ENCODE measurements around the gene NT5C3B.

- no peak for TF ChIP-seq CTCF (IDR thresholded peaks at IDR 0.05)
- TF ChIP-seq POLR2A (IDR thresholded peaks at IDR 0.05): no peak
- TF ChIP-seq POLR2AphosphoS5 (IDR thresholded peaks at IDR 0.05): no peak
These were observed 39.7 kb downstream of the NT5C3B start for GRCh38 chr17:41796121-41796895.

Data from upper lobe of left lung (tissue), 4 donors.